K562 (cell line): Measurements from ENCODE around the gene TBX19. TPM values are rescaled to one million over a fixed set of nuclear protein-coding genes. Genes with fewer than 3 reads are reported as not detected.

Source experiments
- CBFA2T2 ChIP-seq: fragments of 450-650 bp; conservative IDR thresholded peaks from 2 replicates; pipeline ENCODE4 v1.6.1; 2017; ENCODE audit warnings: mild to moderate bottlenecking
- CREM ChIP-seq: IDR thresholded peaks from 2 replicates; pipeline ENCODE4 v1.6.1; 2014; ENCODE audit warnings: antibody characterized with exemption, low read depth
- HNRNPK ChIP-seq: fragments of 200-400 bp; formaldehyde crosslinking; IDR thresholded peaks from one replicate; pipeline ENCODE4 v1.6.1; 2018; ENCODE audit warnings: mild to moderate bottlenecking, low read depth, low read length; ENCODE audit not compliant: poor library complexity, severe bottlenecking
- ILF3 ChIP-seq: fragments of 450-650 bp; IDR thresholded peaks from 2 replicates; pipeline ENCODE4 v1.6.1; 2018; ENCODE audit warnings: antibody characterized with exemption, mild to moderate bottlenecking, moderate library complexity, borderline replicate concordance
- IRF9 ChIP-seq: fragments of 450-650 bp; IDR thresholded peaks from 2 replicates; pipeline ENCODE4 v1.6.1; 2016; ENCODE audit warnings: missing biosample characterization, missing genetic modification characterization
- KLF10 ChIP-seq: fragments of 250-450 bp; sonication (Bioruptor Pico); IDR thresholded peaks from 2 replicates; pipeline ENCODE4 v1.6.1; 2021; ENCODE audit warnings: matching md5 sums
- MAZ ChIP-seq, 2 experiments: fragments of 450-650 bp in 1 of 2; sonication (generic) in 1 of 2; formaldehyde crosslinking; IDR thresholded peaks in 1 of 2; conservative IDR thresholded peaks in 1 of 2; 2 replicates each; pipeline versions ENCODE4 v1.4.0 to v1.5.0; 2020; ENCODE audit warnings: mild to moderate bottlenecking in 1 of 2, missing genetic modification reagents in 1 of 2
- NCOA4 ChIP-seq: fragments of 450-650 bp; IDR thresholded peaks from 2 replicates; pipeline ENCODE4 v1.6.1; 2018; ENCODE audit warnings: mild to moderate bottlenecking; ENCODE audit not compliant: partially characterized antibody
- NR2C2 ChIP-seq, 2 experiments: fragments of 200-800 bp in 1 of 2; sonication (Bioruptor generic) in 1 of 2; sonication (generic) in 1 of 2; formaldehyde crosslinking in 1 of 2; IDR thresholded peaks; 2 replicates each; pipeline versions ENCODE4 v1.6.1 to v1.8.0; 2016 to 2022; ENCODE audit warnings: mild to moderate bottlenecking in 1 of 2, missing compliant biosample characterization in 1 of 2, missing genetic modification characterization in 1 of 2, missing genetic modification reagents in 1 of 2
- NRF1 ChIP-seq, 2 experiments: fragments of 450-650 bp; IDR thresholded peaks in 1 of 2; conservative IDR thresholded peaks in 1 of 2; 2 replicates each; pipeline ENCODE4 v1.6.1; 2014; ENCODE audit warnings: mild to moderate bottlenecking in 2 of 2
- PYGO2 ChIP-seq: fragments of 450-650 bp; IDR thresholded peaks from 2 replicates; pipeline ENCODE4 v1.6.1; 2016; ENCODE audit warnings: mild to moderate bottlenecking, missing genetic modification characterization, moderate library complexity, missing compliant biosample characterization
- RUNX1 ChIP-seq: sonication (generic); IDR thresholded peaks from 2 replicates; pipeline ENCODE4 v1.6.1; 2016; ENCODE audit warnings: antibody characterized with exemption, low read depth
- SRSF3 ChIP-seq: fragments of 200-400 bp; formaldehyde crosslinking; IDR thresholded peaks from 2 replicates; pipeline ENCODE4 v1.6.1; 2016; ENCODE audit warnings: mild to moderate bottlenecking, low read length, moderate library complexity; ENCODE audit not compliant: insufficient read depth
- TGIF2 ChIP-seq: sonication (generic); formaldehyde crosslinking; IDR thresholded peaks from 2 replicates; pipeline ENCODE4 v1.8.1; 2022; ENCODE audit warnings: mild to moderate bottlenecking, missing genetic modification reagents, moderate library complexity
- polyA plus RNA-seq, 8 experiments: library from polyadenylated mRNA; depleted of rRNA in 4 of 8; stranded (reverse) in 5 of 8; unstranded in 3 of 8; fragments of >200 nt; fragmentation: Nextera tagmentation in 2 of 8; fragmentation: Illumina TruSeq in 1 of 8; extraction: Ambion mirVana in 2 of 8; extraction: Trizol in 1 of 8; gene quantifications; 2 replicates each; pipeline versions ENCODE4 v1.2.1 to v1.2.3, GENCODE V29; 2011 to 2014; ENCODE audit warnings: inconsistent platforms in 1 of 8, missing spikeins in 1 of 8
- total RNA-seq, 7 experiments: library from RNA; depleted of rRNA in 6 of 7; stranded (reverse); fragments of >200 nt in 6 of 7; fragmentation: Illumina TruSeq in 2 of 7; extraction: Trizol in 2 of 7; gene quantifications; 2 replicates each; pipeline versions ENCODE4 v1.2.1 to v1.2.3, GENCODE V29; 2011 to 2021; ENCODE audit warnings: low replicate concordance in 1 of 7
- TF ChIP-seq, protein P1 (sequence below), 2 experiments: IDR thresholded peaks; 2 replicates each; pipeline ENCODE4 v1.6.1; 2012; ENCODE audit warnings: improper control_type of control experiment in 2 of 2, low read depth in 2 of 2, low read length in 2 of 2, borderline replicate concordance in 1 of 2
- TF ChIP-seq, protein P2 (sequence below): sonication (generic); formaldehyde crosslinking; IDR thresholded peaks from 2 replicates; pipeline ENCODE4 v1.8.0; 2023; ENCODE audit warnings: mild to moderate bottlenecking, missing genetic modification reagents
- TF ChIP-seq, protein P3 (sequence below): fragments of 250-450 bp; sonication (Bioruptor Pico); IDR thresholded peaks from 2 replicates; pipeline ENCODE4 v1.5.0; 2020; ENCODE audit warnings: mild to moderate bottlenecking

Gene TBX19
- total and polyA plus RNA-seq, 9 of the 15 experiments (the other 6 are each of a cell fraction or from before 2014, with no cell fraction given) = 0.32 to 3.1 (median 0.95) TPM

DNA sequence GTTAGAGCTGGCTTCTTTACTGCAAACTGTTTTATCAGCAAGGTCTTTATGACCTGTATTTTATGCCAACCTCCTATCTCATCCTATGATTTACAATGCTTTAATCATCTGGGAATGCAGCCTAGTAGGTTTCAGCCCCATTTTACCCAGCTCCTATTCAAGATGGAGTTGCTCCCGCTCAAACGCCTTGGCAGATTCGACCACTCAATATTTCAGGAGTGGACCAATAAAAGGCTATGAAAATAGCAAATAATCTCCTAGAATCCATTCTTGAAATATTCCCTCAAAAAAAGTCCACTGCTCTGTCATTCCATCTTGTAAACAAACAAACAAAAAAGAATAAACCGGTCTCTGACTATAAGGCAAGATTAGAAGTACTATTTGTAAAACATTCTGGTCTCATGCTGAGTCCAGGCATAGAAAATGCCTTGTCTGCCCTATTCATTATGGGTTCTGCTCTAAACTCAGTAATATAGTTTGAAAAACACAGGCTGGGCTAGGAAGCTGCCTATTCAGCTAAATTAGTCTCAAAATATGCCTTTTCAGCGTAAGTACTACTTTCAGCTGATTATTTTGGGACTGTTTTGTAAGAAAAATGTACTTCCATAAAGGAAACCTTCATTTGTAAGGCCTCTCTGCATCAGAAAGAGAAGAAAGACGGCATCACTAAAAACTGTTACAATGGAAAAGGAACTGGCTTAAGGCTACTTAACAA is 53.0 kb downstream of the TBX19 start (continued):
- TF ChIP-seq MAZ (CRISPR knock-in tag; conservative IDR thresholded peaks at IDR 0.05 in 1 of 2, IDR thresholded peaks at IDR 0.05 in 1 of 2) (no peak), PYGO2 (tag) (no peak), NCOA4 (no peak), IRF9 (tag) (no peak), TGIF2 (CRISPR knock-in tag) (no peak), CREM (no peak), NR2C2 (CRISPR knock-in tag; IDR thresholded peaks at IDR 0.05) (no peak), NR2C2 (tag; IDR thresholded peaks at IDR 0.05) (no peak), CBFA2T2 (no peak), ILF3 (no peak), RUNX1 (no peak), SRSF3 (no peak), KLF10 (no peak), HNRNPK (no peak), NRF1 (conservative IDR thresholded peaks at IDR 0.05 in 1 of 2, IDR thresholded peaks at IDR 0.05 in 1 of 2) (no peak)
- TF ChIP-seq, protein P1, sequence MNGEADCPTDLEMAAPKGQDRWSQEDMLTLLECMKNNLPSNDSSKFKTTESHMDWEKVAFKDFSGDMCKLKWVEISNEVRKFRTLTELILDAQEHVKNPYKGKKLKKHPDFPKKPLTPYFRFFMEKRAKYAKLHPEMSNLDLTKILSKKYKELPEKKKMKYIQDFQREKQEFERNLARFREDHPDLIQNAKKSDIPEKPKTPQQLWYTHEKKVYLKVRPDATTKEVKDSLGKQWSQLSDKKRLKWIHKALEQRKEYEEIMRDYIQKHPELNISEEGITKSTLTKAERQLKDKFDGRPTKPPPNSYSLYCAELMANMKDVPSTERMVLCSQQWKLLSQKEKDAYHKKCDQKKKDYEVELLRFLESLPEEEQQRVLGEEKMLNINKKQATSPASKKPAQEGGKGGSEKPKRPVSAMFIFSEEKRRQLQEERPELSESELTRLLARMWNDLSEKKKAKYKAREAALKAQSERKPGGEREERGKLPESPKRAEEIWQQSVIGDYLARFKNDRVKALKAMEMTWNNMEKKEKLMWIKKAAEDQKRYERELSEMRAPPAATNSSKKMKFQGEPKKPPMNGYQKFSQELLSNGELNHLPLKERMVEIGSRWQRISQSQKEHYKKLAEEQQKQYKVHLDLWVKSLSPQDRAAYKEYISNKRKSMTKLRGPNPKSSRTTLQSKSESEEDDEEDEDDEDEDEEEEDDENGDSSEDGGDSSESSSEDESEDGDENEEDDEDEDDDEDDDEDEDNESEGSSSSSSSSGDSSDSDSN (IDR thresholded peaks at IDR 0.05; ENCODE audit: borderline replicate concordance in 1 of 2, low read depth in 2 of 2, low read length in 2 of 2) = no peak
- TF ChIP-seq, protein P2, sequence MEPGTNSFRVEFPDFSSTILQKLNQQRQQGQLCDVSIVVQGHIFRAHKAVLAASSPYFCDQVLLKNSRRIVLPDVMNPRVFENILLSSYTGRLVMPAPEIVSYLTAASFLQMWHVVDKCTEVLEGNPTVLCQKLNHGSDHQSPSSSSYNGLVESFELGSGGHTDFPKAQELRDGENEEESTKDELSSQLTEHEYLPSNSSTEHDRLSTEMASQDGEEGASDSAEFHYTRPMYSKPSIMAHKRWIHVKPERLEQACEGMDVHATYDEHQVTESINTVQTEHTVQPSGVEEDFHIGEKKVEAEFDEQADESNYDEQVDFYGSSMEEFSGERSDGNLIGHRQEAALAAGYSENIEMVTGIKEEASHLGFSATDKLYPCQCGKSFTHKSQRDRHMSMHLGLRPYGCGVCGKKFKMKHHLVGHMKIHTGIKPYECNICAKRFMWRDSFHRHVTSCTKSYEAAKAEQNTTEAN (CRISPR knock-in tag) = no peak
- TF ChIP-seq, protein P3, sequence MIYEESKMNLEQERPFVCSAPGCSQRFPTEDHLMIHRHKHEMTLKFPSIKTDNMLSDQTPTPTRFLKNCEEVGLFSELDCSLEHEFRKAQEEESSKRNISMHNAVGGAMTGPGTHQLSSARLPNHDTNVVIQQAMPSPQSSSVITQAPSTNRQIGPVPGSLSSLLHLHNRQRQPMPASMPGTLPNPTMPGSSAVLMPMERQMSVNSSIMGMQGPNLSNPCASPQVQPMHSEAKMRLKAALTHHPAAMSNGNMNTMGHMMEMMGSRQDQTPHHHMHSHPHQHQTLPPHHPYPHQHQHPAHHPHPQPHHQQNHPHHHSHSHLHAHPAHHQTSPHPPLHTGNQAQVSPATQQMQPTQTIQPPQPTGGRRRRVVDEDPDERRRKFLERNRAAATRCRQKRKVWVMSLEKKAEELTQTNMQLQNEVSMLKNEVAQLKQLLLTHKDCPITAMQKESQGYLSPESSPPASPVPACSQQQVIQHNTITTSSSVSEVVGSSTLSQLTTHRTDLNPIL (CRISPR knock-in tag) = no peak
